H9 (cell line): ENCODE measurements around the gene BANF1. TPM values are rescaled to one million over a fixed set of nuclear protein-coding genes. Genes with fewer than 3 reads are reported as not detected.

Source experiments
- DNase-seq: peaks from one replicate; pipeline ENCODE4 v3.0.0-alpha.2; 2017
- H2AFZ ChIP-seq: one replicate; pipeline ENCODE4 v1.6.1; 2013; ENCODE audit warnings: mild to moderate bottlenecking, low read length, control low read depth, moderate library complexity
- H2AK5ac ChIP-seq: 2 replicates; pipeline ENCODE4 v1.6.1; 2013; ENCODE audit warnings: low read length, control low read depth, mixed read lengths; ENCODE audit not compliant: insufficient read length
- H2BK120ac ChIP-seq: one replicate; pipeline ENCODE4 v1.6.1; 2013; ENCODE audit warnings: low read depth, mild to moderate bottlenecking, low read length, control low read depth, inconsistent platforms; ENCODE audit not compliant: poor library complexity, severe bottlenecking
- H2BK12ac ChIP-seq: 2 replicates; pipeline ENCODE4 v1.6.1; 2013; ENCODE audit warnings: low read length, control low read depth, mixed read lengths, low read depth; ENCODE audit not compliant: insufficient read length
- H2BK15ac ChIP-seq: 2 replicates; pipeline ENCODE4 v1.6.1; 2013; ENCODE audit warnings: low read depth, low read length, control low read depth
- H2BK20ac ChIP-seq: one replicate; pipeline ENCODE4 v1.6.1; 2013; ENCODE audit warnings: low read depth, mild to moderate bottlenecking, low read length, control low read depth, inconsistent platforms; ENCODE audit not compliant: poor library complexity, severe bottlenecking
- H2BK5ac ChIP-seq: 2 replicates; pipeline ENCODE4 v1.6.1; 2013; ENCODE audit warnings: low read length, control low read depth, mixed read lengths; ENCODE audit not compliant: insufficient read length
- H3K14ac ChIP-seq: 2 replicates; pipeline ENCODE4 v1.6.1; 2013; ENCODE audit warnings: low read length, control low read depth; ENCODE audit not compliant: insufficient read depth
- H3K18ac ChIP-seq: 2 replicates; pipeline ENCODE4 v1.6.1; 2013; ENCODE audit warnings: low read depth, mild to moderate bottlenecking, mixed read lengths, low read length, control low read depth; ENCODE audit not compliant: insufficient read length
- H3K23ac ChIP-seq: 2 replicates; pipeline ENCODE4 v1.6.1; 2013; ENCODE audit warnings: low read length, control low read depth, mixed read lengths, low read depth; ENCODE audit not compliant: insufficient read length
- H3K23me2 ChIP-seq: 2 replicates; pipeline ENCODE4 v1.6.1; 2013; ENCODE audit warnings: low read depth, mild to moderate bottlenecking, mixed read lengths, low read length, control low read depth; ENCODE audit not compliant: insufficient read length, poor library complexity, severe bottlenecking
- H3K27ac ChIP-seq: 2 replicates; pipeline ENCODE4 v1.5.1; 2013; ENCODE audit warnings: low read length, control low read depth, mixed read lengths, low read depth; ENCODE audit not compliant: insufficient read length
- H3K27me3 ChIP-seq: 2 replicates; pipeline ENCODE4 v1.6.1; 2013; ENCODE audit warnings: low read length, control low read depth, inconsistent platforms; ENCODE audit not compliant: insufficient read depth
- H3K4ac ChIP-seq: 2 replicates; pipeline ENCODE4 v1.6.1; 2013; ENCODE audit warnings: low read depth, mild to moderate bottlenecking, control low read depth, inconsistent platforms, low read length, moderate library complexity
- H3K4me1 ChIP-seq: 2 replicates; pipeline ENCODE4 v1.6.1; 2013; ENCODE audit warnings: low read length, control low read depth, inconsistent platforms; ENCODE audit not compliant: insufficient read depth
- H3K4me2 ChIP-seq: 2 replicates; pipeline ENCODE4 v1.6.1; 2013; ENCODE audit warnings: low read length, control low read depth, mixed read lengths; ENCODE audit not compliant: insufficient read length, insufficient read depth
- H3K56ac ChIP-seq: 2 replicates; pipeline ENCODE4 v1.6.1; 2013; ENCODE audit warnings: low read depth, mild to moderate bottlenecking, mixed read lengths, low read length, control low read depth; ENCODE audit not compliant: insufficient read length
- H3K79me1 ChIP-seq: 2 replicates; pipeline ENCODE4 v1.6.1; 2013; ENCODE audit warnings: low read depth, mild to moderate bottlenecking, moderate library complexity, low read length, control low read depth, inconsistent platforms; ENCODE audit not compliant: insufficient read depth, poor library complexity, severe bottlenecking
- H3K79me2 ChIP-seq: 2 replicates; pipeline ENCODE4 v1.6.1; 2013; ENCODE audit warnings: low read length, control low read depth, inconsistent platforms; ENCODE audit not compliant: insufficient read depth
- H3K9ac ChIP-seq: 2 replicates; pipeline ENCODE4 v1.6.1; 2013; ENCODE audit warnings: low read length, control low read depth, mixed read lengths; ENCODE audit not compliant: insufficient read length; ENCODE audit errors: extremely low read depth
- H3K9me3 ChIP-seq: one replicate; pipeline ENCODE4 v1.6.1; 2013; ENCODE audit warnings: low read depth, low read length, inconsistent platforms; ENCODE audit not compliant: control insufficient read depth
- H3T11ph ChIP-seq: one replicate; pipeline ENCODE4 v1.6.1; 2013; ENCODE audit warnings: mild to moderate bottlenecking, low read length, control low read depth, inconsistent platforms
- H4K20me1 ChIP-seq: one replicate; pipeline ENCODE4 v1.6.1; 2013; ENCODE audit not compliant: control insufficient read depth, insufficient read length, insufficient read depth
- H4K5ac ChIP-seq: 2 replicates; pipeline ENCODE4 v1.6.1; 2013; ENCODE audit warnings: low read depth, mild to moderate bottlenecking, mixed read lengths, low read length, control low read depth; ENCODE audit not compliant: insufficient read length
- H4K8ac ChIP-seq: replicated peaks from 2 replicates; pipeline ENCODE4 v1.6.1; 2013; ENCODE audit warnings: low read length, control low read depth, mixed read lengths, low read depth; ENCODE audit not compliant: insufficient read length
- H4K91ac ChIP-seq: 2 replicates; pipeline ENCODE4 v1.6.1; 2013; ENCODE audit warnings: low read depth, mild to moderate bottlenecking, moderate library complexity, mixed read lengths, low read length, control low read depth; ENCODE audit not compliant: insufficient read length
- H3K27ac Mint-ChIP-seq, 3 experiments: 2 replicates in 2 of 3; 3 replicates in 1 of 3; pipeline ENCODE4 v1.8.0; 2020 to 2021; ENCODE audit warnings: mixed read lengths in 3 of 3, mild to moderate bottlenecking in 1 of 3, moderate library complexity in 1 of 3
- H3K27me3 Mint-ChIP-seq: 2 replicates; pipeline ENCODE4 v1.8.0; 2021; ENCODE audit warnings: low read depth, mild to moderate bottlenecking, moderate library complexity, mixed read lengths
- H3K36me3 Mint-ChIP-seq, 3 experiments: 2 replicates in 2 of 3; 3 replicates in 1 of 3; pipeline ENCODE4 v1.8.0; 2020 to 2021; ENCODE audit warnings: low read depth in 3 of 3, mixed read lengths in 3 of 3; ENCODE audit not compliant: insufficient read depth in 1 of 3
- H3K4me1 Mint-ChIP-seq, 2 experiments: 2 replicates each; pipeline ENCODE4 v1.8.0; 2020; ENCODE audit warnings: mixed read lengths in 2 of 2
- H3K4me3 Mint-ChIP-seq, 2 experiments: 2 replicates in 1 of 2; 3 replicates in 1 of 2; pipeline ENCODE4 v1.8.0; 2020 to 2021; ENCODE audit warnings: mild to moderate bottlenecking in 2 of 2, mixed read lengths in 2 of 2, moderate library complexity in 1 of 2
- H3K9me3 Mint-ChIP-seq, 2 experiments: 2 replicates in 1 of 2; 3 replicates in 1 of 2; pipeline ENCODE4 v1.8.0; 2020; ENCODE audit warnings: mild to moderate bottlenecking in 2 of 2, mixed read lengths in 2 of 2, moderate library complexity in 1 of 2
- CTCF ChIP-seq: fragments of 200-600 bp; sonication (generic); conservative IDR thresholded peaks from 3 replicates; pipeline ENCODE4 v1.8.0; 2021; ENCODE audit warnings: antibody characterized with exemption, mild to moderate bottlenecking
- WGBS: extraction: QIAGEN DNeasy Blood & Tissue Kit; methylation state at CpG from one replicate; pipeline ENCODE4 v1.1.7; 2013; ENCODE audit warnings: missing lambda C conversion rate, low lambda C conversion rate, mixed read lengths; ENCODE audit not compliant: insufficient read length; ENCODE audit errors: extremely low coverage; 5-methylcytosine and 5-hydroxymethylcytosine counted together
- total RNA-seq: library from RNA; stranded (reverse); gene quantifications from 2 replicates; pipeline ENCODE4 v1.2.1, GENCODE V29; 2021

Gene BANF1
- total RNA-seq, 1 experiment from 2014 or later = 346 TPM

GRCh38 chr11:66036334-66036710 is 34.0 kb downstream of the BANF1 start:
- DNase-seq = no peak

More at GRCh38 chr11:66036334-66036710, 34.0 kb downstream of the BANF1 start:
- H3K27me3 Mint-ChIP-seq = peaks cover 21% of the 10 kb centered on the region
- Histone ChIP-seq H4K8ac (no peak overlapping the region), H2AK5ac (no peak overlapping the region), H3K9me3 (peaks cover 8% of the 10 kb centered on the region), H3K23ac (no peak overlapping the region), H2BK12ac (no peak overlapping the region), H2BK15ac (no peak overlapping the region; the same call in 1 of the 2 replicates), H2AFZ (no peak overlapping the region), H3K4me2 (no peak overlapping the region), H4K5ac (no peak overlapping the region), H3K18ac (no peak overlapping the region), H4K91ac (no peak overlapping the region), H3K9ac (no peak overlapping the region), H2BK5ac (no peak overlapping the region), H3K56ac (no peak overlapping the region), H3K14ac (no peak overlapping the region), H4K20me1 (no peaks in the 10 kb centered on the region), H3K27me3 (no peaks in the 10 kb centered on the region), H3K4me1 (no peaks in the 10 kb centered on the region), H2BK20ac (no peak overlapping the region), H3K79me2 (no peaks in the 10 kb centered on the region), H3K27ac (no peak overlapping the region), H3K4ac (no peak overlapping the region), H2BK120ac (no peak overlapping the region), H3T11ph (no peak overlapping the region), H3K79me1 (no peaks in the 10 kb centered on the region), H3K23me2 (no peaks in the 10 kb centered on the region)
- TF ChIP-seq CTCF = no peak
- H3K4me3 Mint-ChIP-seq = no peak overlapping the region
- WGBS = no CpG with 5 or more reads among the region's 5 CpGs
- peaks cover 18 to 23% of the 10 kb centered on the region in 2 experiments for H3K9me3 Mint-ChIP-seq
- H3K27ac Mint-ChIP-seq = no peak overlapping the region
- no peaks in the 10 kb centered on the region for H3K4me1 Mint-ChIP-seq
- H3K36me3 Mint-ChIP-seq = peaks cover 1 to 6% (median 3%) of the 10 kb centered on the region in 3 experiments; a peak in 5 of 7 replicates
